Measurements from ENCODE around the gene CCDC40. TPM values are rescaled to one million over a fixed set of nuclear protein-coding genes. Genes with fewer than 3 reads are reported as not detected.

The CCDC40 gene
- total and polyA plus RNA-seq, 10 of the 15 experiments (the other 5 are each of a cell fraction or from before 2014, with no cell fraction given), result 0.06 to 0.10 TPM; not detected in 8

DNA sequence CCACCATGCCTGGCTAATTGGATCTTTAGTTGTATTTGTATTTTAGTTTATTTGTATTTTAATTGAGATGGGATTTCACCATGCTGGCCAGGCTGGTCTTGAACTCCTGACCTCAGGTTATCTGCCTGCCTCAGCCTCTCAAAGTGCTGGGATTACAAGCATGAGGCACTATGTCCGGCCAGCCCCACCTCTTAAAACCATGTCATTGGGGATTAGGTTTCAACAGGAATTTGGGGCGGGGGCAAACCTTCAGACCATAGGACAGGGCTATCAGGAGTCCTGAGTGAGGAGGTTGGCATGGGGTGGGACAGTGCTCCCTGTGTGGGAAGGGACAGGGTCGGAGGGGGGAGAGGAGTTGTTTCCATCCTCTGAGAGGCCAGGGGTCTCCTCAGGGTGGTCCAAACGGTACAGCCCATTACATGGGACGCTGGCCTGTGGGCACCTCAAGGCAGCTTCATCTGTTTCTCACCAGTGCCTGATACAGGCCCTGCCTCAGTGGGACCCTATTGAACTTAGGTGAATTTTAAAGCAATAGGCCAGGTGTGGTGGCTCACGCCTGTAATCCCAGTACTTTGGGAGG lies 86.6 kb downstream of the CCDC40 start:
- WGBS (ENCODE audit: insufficient coverage, insufficient replicate concordance, low lambda C conversion rate, missing lambda C conversion rate), result 28% methylated on average over 5 of the region's 6 CpGs
- Histone ChIP-seq H3K27ac (ENCODE audit: control insufficient read depth, insufficient read depth) (no peak overlapping the region), H4K20me1 (ENCODE audit: control insufficient read depth, insufficient read depth) (no peaks in the 10 kb centered on the region), H3K4me1 (ENCODE audit: control insufficient read depth, insufficient read depth, low read length) (no peaks in the 10 kb centered on the region), H3K4me3 (no peak overlapping the region), H3K9ac (ENCODE audit: control insufficient read depth, insufficient read depth, low read length) (no peak overlapping the region), H3K4me2 (ENCODE audit: control insufficient read depth, insufficient read depth) (no peak overlapping the region), H3K27me3 (replicated peaks in 1 of 2; ENCODE audit: control insufficient read depth in 2 of 2, insufficient read depth in 2 of 2, low read length in 1 of 2) (no peaks in the 10 kb centered on the region; a peak in 1 of 4 replicates), H3K36me3 (ENCODE audit: control insufficient read depth in 2 of 2, insufficient read depth in 2 of 2, low read length in 1 of 2) (no peaks in the 10 kb centered on the region), H2AFZ (ENCODE audit: control insufficient read depth, low read depth, low read length) (no peak overlapping the region), H3K9me3 (replicated peaks; ENCODE audit: control insufficient read depth, insufficient read depth, low read length) (no peaks in the 10 kb centered on the region), H3K79me2 (ENCODE audit: control insufficient read depth, insufficient read depth, low read length) (no peaks in the 10 kb centered on the region)
- FAIRE-seq, result no peak
- RAD21 ChIA-PET (ENCODE audit: unreplicated experiment), result no interaction called here
- POLR2A ChIA-PET, result no interaction called here
- no peak for ATAC-seq
- in situ Hi-C loops (cut with MboI), result no loop called here
- intact Hi-C loops (cut with micrococcal nuclease; ENCODE audit: unreplicated experiment), result no loop called here
- SMC1A ChIA-PET (ENCODE audit: uncharacterized antibody, unreplicated experiment), result no interaction called here
- BruUV-seq (replicated peaks), result no TSS peak
- TF ChIP-seq HDGF (IDR thresholded peaks at IDR 0.05), result no peak
- TF ChIP-seq, protein P1, sequence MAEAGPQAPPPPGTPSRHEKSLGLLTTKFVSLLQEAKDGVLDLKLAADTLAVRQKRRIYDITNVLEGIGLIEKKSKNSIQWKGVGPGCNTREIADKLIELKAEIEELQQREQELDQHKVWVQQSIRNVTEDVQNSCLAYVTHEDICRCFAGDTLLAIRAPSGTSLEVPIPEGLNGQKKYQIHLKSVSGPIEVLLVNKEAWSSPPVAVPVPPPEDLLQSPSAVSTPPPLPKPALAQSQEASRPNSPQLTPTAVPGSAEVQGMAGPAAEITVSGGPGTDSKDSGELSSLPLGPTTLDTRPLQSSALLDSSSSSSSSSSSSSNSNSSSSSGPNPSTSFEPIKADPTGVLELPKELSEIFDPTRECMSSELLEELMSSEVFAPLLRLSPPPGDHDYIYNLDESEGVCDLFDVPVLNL (IDR thresholded peaks at IDR 0.05; ENCODE audit: low read depth, low read length), result no peak
- TF ChIP-seq, protein P2, sequence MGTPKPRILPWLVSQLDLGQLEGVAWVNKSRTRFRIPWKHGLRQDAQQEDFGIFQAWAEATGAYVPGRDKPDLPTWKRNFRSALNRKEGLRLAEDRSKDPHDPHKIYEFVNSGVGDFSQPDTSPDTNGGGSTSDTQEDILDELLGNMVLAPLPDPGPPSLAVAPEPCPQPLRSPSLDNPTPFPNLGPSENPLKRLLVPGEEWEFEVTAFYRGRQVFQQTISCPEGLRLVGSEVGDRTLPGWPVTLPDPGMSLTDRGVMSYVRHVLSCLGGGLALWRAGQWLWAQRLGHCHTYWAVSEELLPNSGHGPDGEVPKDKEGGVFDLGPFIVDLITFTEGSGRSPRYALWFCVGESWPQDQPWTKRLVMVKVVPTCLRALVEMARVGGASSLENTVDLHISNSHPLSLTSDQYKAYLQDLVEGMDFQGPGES (IDR thresholded peaks at IDR 0.05), result no peak
- no peak for TF ChIP-seq MXI1 (IDR thresholded peaks at IDR 0.05; ENCODE audit: low read depth, low read length)
- TF ChIP-seq RAD21 (IDR thresholded peaks at IDR 0.05; ENCODE audit: insufficient read depth, low read depth, low read length), result no peak
- TF ChIP-seq BCL11A (IDR thresholded peaks at IDR 0.05; ENCODE audit: low read depth, low read length), result no peak
- no peak for TF ChIP-seq SMAD1 (IDR thresholded peaks at IDR 0.05; ENCODE audit: low read depth, partially characterized antibody)
- TF ChIP-seq, protein P3, sequence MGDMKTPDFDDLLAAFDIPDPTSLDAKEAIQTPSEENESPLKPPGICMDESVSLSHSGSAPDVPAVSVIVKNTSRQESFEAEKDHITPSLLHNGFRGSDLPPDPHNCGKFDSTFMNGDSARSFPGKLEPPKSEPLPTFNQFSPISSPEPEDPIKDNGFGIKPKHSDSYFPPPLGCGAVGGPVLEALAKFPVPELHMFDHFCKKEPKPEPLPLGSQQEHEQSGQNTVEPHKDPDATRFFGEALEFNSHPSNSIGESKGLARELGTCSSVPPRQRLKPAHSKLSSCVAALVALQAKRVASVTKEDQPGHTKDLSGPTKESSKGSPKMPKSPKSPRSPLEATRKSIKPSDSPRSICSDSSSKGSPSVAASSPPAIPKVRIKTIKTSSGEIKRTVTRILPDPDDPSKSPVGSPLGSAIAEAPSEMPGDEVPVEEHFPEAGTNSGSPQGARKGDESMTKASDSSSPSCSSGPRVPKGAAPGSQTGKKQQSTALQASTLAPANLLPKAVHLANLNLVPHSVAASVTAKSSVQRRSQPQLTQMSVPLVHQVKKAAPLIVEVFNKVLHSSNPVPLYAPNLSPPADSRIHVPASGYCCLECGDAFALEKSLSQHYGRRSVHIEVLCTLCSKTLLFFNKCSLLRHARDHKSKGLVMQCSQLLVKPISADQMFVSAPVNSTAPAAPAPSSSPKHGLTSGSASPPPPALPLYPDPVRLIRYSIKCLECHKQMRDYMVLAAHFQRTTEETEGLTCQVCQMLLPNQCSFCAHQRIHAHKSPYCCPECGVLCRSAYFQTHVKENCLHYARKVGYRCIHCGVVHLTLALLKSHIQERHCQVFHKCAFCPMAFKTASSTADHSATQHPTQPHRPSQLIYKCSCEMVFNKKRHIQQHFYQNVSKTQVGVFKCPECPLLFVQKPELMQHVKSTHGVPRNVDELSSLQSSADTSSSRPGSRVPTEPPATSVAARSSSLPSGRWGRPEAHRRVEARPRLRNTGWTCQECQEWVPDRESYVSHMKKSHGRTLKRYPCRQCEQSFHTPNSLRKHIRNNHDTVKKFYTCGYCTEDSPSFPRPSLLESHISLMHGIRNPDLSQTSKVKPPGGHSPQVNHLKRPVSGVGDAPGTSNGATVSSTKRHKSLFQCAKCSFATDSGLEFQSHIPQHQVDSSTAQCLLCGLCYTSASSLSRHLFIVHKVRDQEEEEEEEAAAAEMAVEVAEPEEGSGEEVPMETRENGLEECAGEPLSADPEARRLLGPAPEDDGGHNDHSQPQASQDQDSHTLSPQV (IDR thresholded peaks at IDR 0.05), result no peak
- TF ChIP-seq KAT2A (conservative IDR thresholded peaks at IDR 0.05; ENCODE audit: control insufficient read depth, low read depth, low read length), result no peak
- no peak for TF ChIP-seq HDAC6 (IDR thresholded peaks at IDR 0.05; ENCODE audit: unreplicated experiment)
- no peak for TF ChIP-seq HCFC1 (IDR thresholded peaks at IDR 0.05; ENCODE audit: low read length)
- no peak for TF ChIP-seq RB1 (IDR thresholded peaks at IDR 0.05; ENCODE audit: borderline replicate concordance)
- TF ChIP-seq MEF2B (IDR thresholded peaks at IDR 0.05; ENCODE audit: partially characterized antibody, poor library complexity, severe bottlenecking), result no peak
- TF ChIP-seq SMC3 (IDR thresholded peaks at IDR 0.05; ENCODE audit: borderline replicate concordance, low read length), result no peak
- TF ChIP-seq HDAC2 (IDR thresholded peaks at IDR 0.05), result no peak
- no peak for TF ChIP-seq ATF7 (IDR thresholded peaks at IDR 0.05; ENCODE audit: low read depth)
- no peak for TF ChIP-seq SMARCA5 (IDR thresholded peaks at IDR 0.05)
- TF ChIP-seq NR2C1 (IDR thresholded peaks at IDR 0.05), result no peak
- DNase-seq (ENCODE audit: low read depth, low spot score), result no peak
- CTCF ChIA-PET, result no interaction called here
